ENCODE data around the gene SLC16A11. TPM values are rescaled to one million over a fixed set of nuclear protein-coding genes. Genes with fewer than 3 reads are reported as not detected.

Gene SLC16A11
- total RNA-seq, 1 experiment from 2014 or later, result not detected

DNA sequence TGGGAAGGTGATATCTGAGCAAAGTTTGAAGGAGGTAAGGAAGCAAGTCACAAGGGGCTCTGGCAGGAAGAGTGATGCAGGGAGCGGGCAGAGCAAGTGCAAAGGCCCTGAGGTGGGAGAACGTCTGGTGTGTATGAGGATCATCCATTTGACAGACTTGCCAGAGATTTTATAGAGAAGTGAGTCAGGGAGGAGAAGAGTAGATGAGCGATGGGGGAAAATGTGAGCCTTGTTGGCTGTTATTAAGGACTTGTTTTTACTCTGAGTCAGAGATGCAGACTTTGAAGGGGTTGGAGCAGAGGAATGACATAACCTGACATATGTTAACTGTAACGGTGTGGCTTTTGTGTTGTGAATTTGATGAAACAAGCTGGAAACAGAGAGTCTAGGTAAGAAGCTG, 39.7 kb upstream of the SLC16A11 start:
- intact Hi-C loops (cut with micrococcal nuclease), result no loop called here
- Mint-ChIP-seq H3K9me3 (ENCODE audit: unreplicated experiment) (no peaks in the 10 kb centered on the region), H3K36me3 (ENCODE audit: insufficient read depth, unreplicated experiment) (no peaks in the 10 kb centered on the region), H3K4me1 (ENCODE audit: insufficient read depth, unreplicated experiment) (peaks cover 22% of the 10 kb centered on the region), H3K27me3 (ENCODE audit: insufficient read depth, unreplicated experiment) (no peaks in the 10 kb centered on the region), H3K27ac (ENCODE audit: low read depth, unreplicated experiment) (no peak overlapping the region), H3K4me3 (ENCODE audit: unreplicated experiment) (no peak overlapping the region)
- CTCF ChIA-PET, result interaction anchor here (0.7 kb wide), 1 partner anchor 18 kb away, joined by 3 read pairs; no protein-coding TSS in a partner anchor
- no TSS peak for BruUV-seq (replicated peaks)
- POLR2A ChIA-PET, result no interaction called here
- TF ChIP-seq CTCF (IDR thresholded peaks at IDR 0.05; ENCODE audit: unreplicated experiment), result no peak
- DNase-seq (ENCODE audit: unreplicated experiment), result no peak

- no peaks in the 10 kb centered on the region for H3K27me3 Mint-ChIP-seq (ENCODE audit: insufficient read depth, unreplicated experiment)
- TF ChIP-seq CTCF (IDR thresholded peaks at IDR 0.05; ENCODE audit: unreplicated experiment), result no peak
- intact Hi-C loops (cut with micrococcal nuclease), result no loop called here
- no peaks in the 10 kb centered on the region for H3K9me3 Mint-ChIP-seq (ENCODE audit: unreplicated experiment)
- no peaks in the 10 kb centered on the region for H3K36me3 Mint-ChIP-seq (ENCODE audit: insufficient read depth, unreplicated experiment)
- DNase-seq (ENCODE audit: unreplicated experiment), result no peak
- ChIA-PET CTCF (interaction anchor here (0.6 to 0.8 kb wide), 3 partner anchors 14 to 114 kb away, joined by 3 to 4 read pairs (median 3); no protein-coding TSS in a partner anchor), POLR2A (interaction anchor here (1.1 kb wide), 1 partner anchor 18 kb away, joined by 3 read pairs; no protein-coding TSS in a partner anchor)
- no TSS peak for BruUV-seq (replicated peaks)
- peaks cover 14% of the 10 kb centered on the region for H3K4me1 Mint-ChIP-seq (ENCODE audit: insufficient read depth, unreplicated experiment)
- H3K4me3 Mint-ChIP-seq (ENCODE audit: unreplicated experiment), result no peak overlapping the region
- H3K27ac Mint-ChIP-seq (ENCODE audit: low read depth, unreplicated experiment), result no peak overlapping the region
Observed at GRCh38 chr17:7081341-7082062, 37.6 kb upstream of the SLC16A11 start.

- no TSS peak for BruUV-seq (replicated peaks)
- no peak for TF ChIP-seq CTCF (IDR thresholded peaks at IDR 0.05; ENCODE audit: unreplicated experiment)
- H3K4me1 Mint-ChIP-seq (ENCODE audit: insufficient read depth, unreplicated experiment), result peaks cover 14% of the 10 kb centered on the region
- H3K36me3 Mint-ChIP-seq (ENCODE audit: insufficient read depth, unreplicated experiment), result no peaks in the 10 kb centered on the region
- DNase-seq (ENCODE audit: unreplicated experiment), result no peak
- no peaks in the 10 kb centered on the region for H3K27me3 Mint-ChIP-seq (ENCODE audit: insufficient read depth, unreplicated experiment)
- intact Hi-C loops (cut with micrococcal nuclease), result no loop called here
- CTCF ChIA-PET, result no interaction called here
- H3K4me3 Mint-ChIP-seq (ENCODE audit: unreplicated experiment), result no peak overlapping the region
- POLR2A ChIA-PET, result no interaction called here
- H3K9me3 Mint-ChIP-seq (ENCODE audit: unreplicated experiment), result no peaks in the 10 kb centered on the region
- no peak overlapping the region for H3K27ac Mint-ChIP-seq (ENCODE audit: low read depth, unreplicated experiment)
Observed at GRCh38 chr17:7080456-7081041, 36.7 kb upstream of the SLC16A11 start.

DNA sequence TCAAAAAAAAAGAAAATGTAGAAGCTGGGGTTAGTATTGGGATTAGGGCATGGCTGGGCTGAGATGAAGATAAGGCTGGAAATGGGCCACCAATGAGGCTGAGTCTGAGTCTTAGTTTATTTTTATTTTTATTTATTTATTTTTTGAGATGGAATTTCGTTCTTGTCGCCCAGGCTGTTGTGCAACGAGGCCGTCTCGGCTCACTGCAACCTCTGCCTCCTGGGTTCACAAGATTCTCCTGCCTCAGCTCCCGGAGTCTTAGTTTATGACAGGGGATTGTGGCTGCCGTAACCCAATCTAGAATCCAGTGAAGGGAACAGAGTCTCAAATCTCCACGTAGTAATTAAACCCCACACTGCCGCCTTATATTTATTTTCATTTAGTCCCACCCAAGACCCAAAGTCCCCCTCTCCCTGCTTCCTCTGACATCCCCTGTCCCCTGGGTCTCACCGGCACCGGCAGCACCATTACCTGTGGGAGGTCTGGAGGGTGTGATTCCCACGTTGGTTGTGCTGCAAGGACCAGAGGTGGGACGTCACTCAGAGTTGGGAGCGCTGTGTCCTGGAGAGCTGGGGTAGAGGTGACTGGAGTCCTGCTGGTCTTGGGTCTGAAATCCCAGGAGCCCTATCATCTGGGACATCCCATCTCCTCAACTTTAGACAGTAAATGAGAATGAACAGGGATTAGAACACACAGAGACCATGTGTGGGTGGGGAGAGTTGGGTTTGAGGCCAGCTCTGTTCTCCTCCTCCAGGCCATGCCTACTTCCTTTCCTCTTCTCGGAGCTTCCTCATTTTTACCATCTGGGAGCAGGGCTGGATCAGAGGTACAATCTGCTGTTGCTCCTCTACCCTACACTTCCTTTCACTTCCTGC, 35.9 kb upstream of the SLC16A11 start, which contains the start of gene CLEC10A:
Gene CLEC10A (minus strand): TSS at position 671 of the 875 bp plus-strand sequence. CDS start 1,439 bp downstream, outside the sequence.
- no peaks in the 10 kb centered on the region for H3K36me3 Mint-ChIP-seq (ENCODE audit: insufficient read depth, unreplicated experiment)
- no peak for TF ChIP-seq CTCF (IDR thresholded peaks at IDR 0.05; ENCODE audit: unreplicated experiment)
- no peak within 1 kb of the TSS for H3K27ac Mint-ChIP-seq (ENCODE audit: low read depth, unreplicated experiment)
- no peak within 1 kb of the TSS for H3K4me3 Mint-ChIP-seq (ENCODE audit: unreplicated experiment)
- H3K4me1 Mint-ChIP-seq (ENCODE audit: insufficient read depth, unreplicated experiment), result peaks cover 14% of the 10 kb centered on the region
- BruUV-seq (replicated peaks), result no TSS peak
- ChIA-PET POLR2A (no interaction called here), CTCF (interaction anchor here (1.5 to 1.7 kb wide), 2 partner anchors 28 to 98 kb away, joined by 4 to 6 read pairs; no protein-coding TSS in a partner anchor)
- intact Hi-C loops (cut with micrococcal nuclease), result no loop called here
- DNase-seq (ENCODE audit: unreplicated experiment), result no peak
- H3K9me3 Mint-ChIP-seq (ENCODE audit: unreplicated experiment), result no peaks in the 10 kb centered on the region
- H3K27me3 Mint-ChIP-seq (ENCODE audit: insufficient read depth, unreplicated experiment), result no peaks in the 10 kb centered on the region
